ENCODE results near the gene ROCK2.

ROCK2 gene

DNA sequence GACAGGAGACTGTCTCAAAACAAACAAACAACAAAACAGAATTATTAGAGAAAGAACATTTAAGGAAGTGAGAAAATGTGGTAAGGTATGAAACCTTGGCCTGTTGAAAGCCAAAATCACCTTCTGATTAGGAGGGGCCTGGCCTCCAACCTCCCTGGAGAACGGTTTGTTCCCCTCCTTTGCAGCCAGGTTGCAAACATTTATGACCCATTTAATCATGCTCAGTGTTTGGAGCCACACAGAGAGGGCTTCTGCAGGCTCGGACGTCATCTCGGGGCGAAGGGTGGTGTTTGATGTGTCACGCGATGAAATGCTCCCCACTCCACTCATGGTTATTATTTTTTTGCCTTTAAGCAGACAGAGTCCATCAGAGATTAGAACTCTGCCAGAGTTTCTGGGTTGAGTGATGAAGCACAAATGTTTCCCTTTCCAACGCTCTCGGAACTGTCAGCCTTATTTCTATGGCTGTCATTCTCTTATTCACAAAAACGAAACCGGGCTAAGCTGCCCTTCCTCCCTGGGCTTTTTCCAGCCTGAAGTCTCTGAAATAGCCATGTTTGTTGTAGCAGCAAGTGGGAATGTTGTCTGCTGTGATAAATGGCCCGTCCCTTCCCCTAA lies 33.6 kb upstream of the ROCK2 start:
- peak; percentile 53 to 70 for DNase-seq (ENCODE audit: low read depth in 2 of 2)
- TF ChIP-seq, protein P1, sequence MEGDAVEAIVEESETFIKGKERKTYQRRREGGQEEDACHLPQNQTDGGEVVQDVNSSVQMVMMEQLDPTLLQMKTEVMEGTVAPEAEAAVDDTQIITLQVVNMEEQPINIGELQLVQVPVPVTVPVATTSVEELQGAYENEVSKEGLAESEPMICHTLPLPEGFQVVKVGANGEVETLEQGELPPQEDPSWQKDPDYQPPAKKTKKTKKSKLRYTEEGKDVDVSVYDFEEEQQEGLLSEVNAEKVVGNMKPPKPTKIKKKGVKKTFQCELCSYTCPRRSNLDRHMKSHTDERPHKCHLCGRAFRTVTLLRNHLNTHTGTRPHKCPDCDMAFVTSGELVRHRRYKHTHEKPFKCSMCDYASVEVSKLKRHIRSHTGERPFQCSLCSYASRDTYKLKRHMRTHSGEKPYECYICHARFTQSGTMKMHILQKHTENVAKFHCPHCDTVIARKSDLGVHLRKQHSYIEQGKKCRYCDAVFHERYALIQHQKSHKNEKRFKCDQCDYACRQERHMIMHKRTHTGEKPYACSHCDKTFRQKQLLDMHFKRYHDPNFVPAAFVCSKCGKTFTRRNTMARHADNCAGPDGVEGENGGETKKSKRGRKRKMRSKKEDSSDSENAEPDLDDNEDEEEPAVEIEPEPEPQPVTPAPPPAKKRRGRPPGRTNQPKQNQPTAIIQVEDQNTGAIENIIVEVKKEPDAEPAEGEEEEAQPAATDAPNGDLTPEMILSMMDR (IDR thresholded peaks at IDR 0.05; ENCODE audit: low read depth, low read length) = no peak
- peak overlapping the region in 1 of 2 donors; percentile 24 for H3K4me3 ChIP-seq (replicated peaks in 1 of 2; ENCODE audit: low read depth in 2 of 2, low read length in 2 of 2)

DNA sequence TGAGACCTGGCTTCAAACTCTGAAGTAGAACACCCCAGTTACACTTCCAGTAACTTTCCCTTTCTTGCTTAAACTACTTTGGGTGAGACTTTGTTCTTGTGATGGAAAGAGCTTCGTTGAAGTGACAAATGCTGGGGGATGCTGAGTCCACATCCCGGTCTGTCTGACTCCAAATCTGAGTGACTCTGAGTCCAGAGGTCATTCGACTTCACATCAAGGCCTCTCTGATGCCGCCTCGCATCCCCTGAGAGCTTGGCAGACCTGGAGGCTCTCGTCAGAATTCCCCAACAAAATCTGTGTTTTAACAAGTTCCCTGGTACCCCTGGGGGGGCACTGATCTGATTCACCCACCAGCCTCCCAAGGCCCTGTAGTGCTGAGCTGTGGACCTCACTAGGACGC lies 31.6 kb upstream of the ROCK2 start:
- no peak for DNase-seq (ENCODE audit: low read depth in 2 of 2)
- TF ChIP-seq, protein P1 (IDR thresholded peaks at IDR 0.05; ENCODE audit: low read depth, low read length) = no peak
- no peak overlapping the region for H3K4me3 ChIP-seq (replicated peaks in 1 of 2; ENCODE audit: low read depth in 2 of 2, low read length in 2 of 2)

DNA sequence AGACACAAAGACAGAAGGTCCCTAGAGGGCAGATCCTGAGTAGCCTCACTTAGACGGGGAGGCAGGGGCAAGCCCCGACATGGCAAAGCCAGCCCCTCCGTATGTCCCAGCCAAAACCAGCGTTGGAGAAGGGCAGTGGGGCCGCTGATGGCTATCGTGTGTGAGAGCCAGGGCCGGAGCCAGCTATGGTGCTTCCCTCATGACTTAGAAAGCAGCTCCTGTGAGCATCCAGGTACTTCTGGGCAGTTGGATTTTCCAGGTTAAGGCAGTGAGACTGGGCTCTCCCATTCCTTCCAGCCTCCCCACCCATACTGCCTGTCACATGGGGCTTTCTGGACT lies 31.2 kb upstream of the ROCK2 start:
- no peak for DNase-seq (ENCODE audit: low read depth in 2 of 2)
- no peak overlapping the region for H3K4me3 ChIP-seq (replicated peaks in 1 of 2; ENCODE audit: low read depth in 2 of 2, low read length in 2 of 2)
- TF ChIP-seq, protein P1 (IDR thresholded peaks at IDR 0.05; ENCODE audit: low read depth, low read length) = no peak

DNA sequence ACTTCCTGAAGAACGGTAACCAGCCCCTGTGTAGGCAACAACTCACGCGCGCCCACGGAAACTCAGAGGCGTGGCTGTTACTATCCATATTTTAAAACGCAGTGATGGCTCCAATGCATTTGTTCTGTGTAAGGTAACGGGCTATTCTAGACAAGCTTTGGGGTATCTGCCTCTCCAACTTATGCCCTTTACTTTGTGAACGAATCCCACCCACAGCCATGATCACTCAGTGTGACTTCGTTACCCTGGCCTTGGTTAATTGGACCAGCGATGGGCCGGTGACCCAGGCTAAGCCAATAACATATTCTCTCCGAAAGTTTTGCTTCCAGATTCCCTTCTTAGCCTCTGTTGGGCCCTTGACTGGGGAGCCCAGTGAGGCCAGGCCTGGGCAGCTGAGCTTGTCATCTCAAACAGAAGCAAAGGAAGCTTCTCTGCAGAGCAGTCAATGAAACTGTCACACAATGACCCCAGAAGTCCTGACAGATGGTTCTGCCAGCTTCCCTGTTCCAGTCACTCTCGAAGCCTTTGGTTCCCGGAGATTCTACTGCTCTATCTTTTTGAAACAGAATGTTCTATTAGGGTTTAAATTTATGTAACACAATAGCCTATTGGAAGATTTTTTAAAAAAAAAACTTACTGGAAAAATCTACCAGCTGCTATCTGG lies 30.7 kb upstream of the ROCK2 start:
- TF ChIP-seq, protein P1 (IDR thresholded peaks at IDR 0.05; ENCODE audit: low read depth, low read length) = no peak
- no peak overlapping the region for H3K4me3 ChIP-seq (replicated peaks in 1 of 2; ENCODE audit: low read depth in 2 of 2, low read length in 2 of 2)
- DNase-seq (ENCODE audit: low read depth in 2 of 2) = no peak

DNA sequence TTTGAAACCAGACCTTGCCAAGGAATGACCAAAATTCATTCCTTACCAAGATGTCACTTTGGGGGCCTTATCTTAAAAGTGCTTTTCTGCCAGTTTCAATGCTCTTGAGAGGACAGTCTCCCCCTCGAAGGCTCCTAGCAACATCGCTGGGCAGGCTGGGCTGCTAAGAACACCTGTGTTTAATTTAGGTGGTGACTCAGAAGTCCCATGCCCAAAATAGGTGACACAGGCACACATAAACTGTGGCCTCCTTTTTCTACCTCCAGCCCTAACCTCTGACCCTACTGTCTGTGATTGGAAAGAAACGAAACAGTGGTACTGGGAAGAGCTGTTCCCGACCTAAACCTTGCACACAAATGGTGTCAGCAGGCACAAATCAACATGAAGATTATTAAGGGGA lies 28.7 kb upstream of the ROCK2 start:
- DNase-seq (ENCODE audit: low read depth in 2 of 2) = no peak
- H3K4me3 ChIP-seq (replicated peaks in 1 of 2; ENCODE audit: low read depth in 2 of 2, low read length in 2 of 2) = no peak overlapping the region
- TF ChIP-seq, protein P1 (IDR thresholded peaks at IDR 0.05; ENCODE audit: low read depth, low read length) = no peak

DNA sequence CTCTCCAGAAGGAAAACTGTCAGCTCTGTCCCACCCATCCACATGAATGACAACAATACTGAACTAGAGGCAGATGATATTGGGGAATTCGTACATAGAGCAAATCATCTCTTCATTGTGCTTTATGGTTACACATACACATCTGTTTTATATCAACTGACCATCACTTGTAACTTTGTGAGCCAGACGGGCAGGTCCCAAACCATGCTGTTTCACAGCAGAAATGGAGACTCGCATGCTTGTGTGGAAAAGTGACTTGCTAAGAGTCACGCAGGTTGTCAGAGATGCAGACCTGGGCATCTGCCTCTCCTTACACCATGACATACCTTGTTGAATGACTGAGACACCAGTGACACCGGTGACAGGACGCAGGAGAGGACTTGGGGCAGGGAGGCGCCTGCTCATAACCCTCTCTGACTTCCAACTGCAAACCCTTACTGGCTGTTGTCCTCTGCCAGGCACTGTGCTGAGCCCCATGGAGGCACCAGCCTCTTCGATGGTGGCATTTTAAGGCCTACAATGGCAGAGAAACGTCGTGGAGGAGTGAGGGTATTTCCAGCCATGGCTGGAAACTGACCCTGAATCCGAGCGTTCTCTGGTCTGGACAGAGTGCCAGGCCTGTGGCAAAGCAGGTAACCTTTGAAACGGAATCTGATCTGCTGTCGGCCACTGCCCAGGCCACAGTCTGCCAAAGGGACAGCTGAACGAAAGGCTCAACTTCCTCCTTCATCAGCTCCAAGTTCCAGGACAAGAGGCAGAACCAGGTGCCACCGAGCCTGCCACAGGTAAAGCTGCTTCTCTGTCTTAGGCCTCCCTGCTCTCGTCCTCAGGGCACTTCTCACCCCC lies 26.9 kb upstream of the ROCK2 start:
- DNase-seq (ENCODE audit: low read depth in 2 of 2) = no peak
- TF ChIP-seq, protein P1 (IDR thresholded peaks at IDR 0.05; ENCODE audit: low read depth, low read length) = no peak
- H3K4me3 ChIP-seq (replicated peaks in 1 of 2; ENCODE audit: low read depth in 2 of 2, low read length in 2 of 2) = no peak overlapping the region
